Endodermal cell (in vitro differentiated cells): ENCODE results near the gene CORO2B. TPM values are rescaled to one million over a fixed set of nuclear protein-coding genes. Genes with fewer than 3 reads are reported as not detected.

Source experiments
- DNase-seq: peaks from one replicate; pipeline ENCODE4 v3.0.0-alpha.2; 2017
- H3K27ac ChIP-seq: 2 replicates; pipeline ENCODE4 v1.5.1; 2013; ENCODE audit warnings: mild to moderate bottlenecking, low read depth, low read length, moderate library complexity
- H3K27me3 ChIP-seq: 2 replicates; pipeline ENCODE4 v1.6.1; 2013; ENCODE audit warnings: mild to moderate bottlenecking, low read length, moderate library complexity; ENCODE audit not compliant: insufficient read depth, control insufficient read depth, poor library complexity, severe bottlenecking
- H3K36me3 ChIP-seq: 2 replicates; pipeline ENCODE4 v1.7.0; 2013; ENCODE audit warnings: mild to moderate bottlenecking, low read length, moderate library complexity; ENCODE audit not compliant: control insufficient read depth, insufficient read depth
- H3K4me1 ChIP-seq: one replicate; pipeline ENCODE4 v1.7.0; 2013; ENCODE audit warnings: low read length; ENCODE audit not compliant: control insufficient read depth, insufficient read depth
- H3K4me3 ChIP-seq: 2 replicates; pipeline ENCODE4 v1.5.1; 2013; ENCODE audit warnings: mild to moderate bottlenecking, low read length, moderate library complexity
- H3K9ac ChIP-seq: 2 replicates; pipeline ENCODE4 v1.6.1; 2013; ENCODE audit warnings: mild to moderate bottlenecking, low read length, moderate library complexity; ENCODE audit not compliant: poor library complexity, severe bottlenecking; ENCODE audit errors: extremely low read depth
- H3K9me3 ChIP-seq: 2 replicates; pipeline ENCODE4 v1.6.1; 2013; ENCODE audit warnings: mild to moderate bottlenecking, low read length, moderate library complexity; ENCODE audit not compliant: control insufficient read depth
- H3K27ac Mint-ChIP-seq: 2 replicates; pipeline ENCODE4 v1.8.0; 2020; ENCODE audit warnings: mixed read lengths
- H3K27me3 Mint-ChIP-seq: 2 replicates; pipeline ENCODE4 v1.8.0; 2021; ENCODE audit warnings: mild to moderate bottlenecking, mixed read lengths; ENCODE audit not compliant: insufficient read depth
- H3K36me3 Mint-ChIP-seq: 2 replicates; pipeline ENCODE4 v1.8.0; 2020; ENCODE audit warnings: low read depth, mixed read lengths
- H3K4me1 Mint-ChIP-seq: 2 replicates; pipeline ENCODE4 v1.8.0; 2020; ENCODE audit warnings: mixed read lengths
- H3K4me3 Mint-ChIP-seq: 2 replicates; pipeline ENCODE4 v1.8.0; 2020; ENCODE audit warnings: mild to moderate bottlenecking, moderate library complexity, mixed read lengths
- H3K9me3 Mint-ChIP-seq: 2 replicates; pipeline ENCODE4 v1.8.0; 2020; ENCODE audit warnings: mild to moderate bottlenecking, mixed read lengths
- WGBS, 2 experiments: methylation state at CpG; one replicate each; pipeline versions ENCODE4 v1.1.5 to v1.1.7; 2013; ENCODE audit warnings: missing lambda C conversion rate in 2 of 2, mixed read lengths in 1 of 2; ENCODE audit not compliant: insufficient coverage in 1 of 2, insufficient read length in 1 of 2; 5-methylcytosine and 5-hydroxymethylcytosine counted together
- total RNA-seq, 2 donors: library from RNA; stranded (reverse); fragmentation: NEBNext Ultra II Directional in 1 of 2; extraction: Animal tissue kit (Norgen Biotek cat#: 25700) in 1 of 2; gene quantifications; 2 replicates in 1 of 2; 3 replicates in 1 of 2; pipeline ENCODE4 v1.2.1, GENCODE V29; 2021
- TF ChIP-seq, protein P1 (sequence below): fragments of 200-600 bp; sonication (generic); conservative IDR thresholded peaks from 2 replicates; pipeline ENCODE4 v1.5.0; 2021; ENCODE audit warnings: antibody characterized with exemption, mild to moderate bottlenecking

CORO2B gene
- total RNA-seq, 2 donors from 2014 or later, result 1.1 to 1.2 TPM

- DNase-seq, result peak; percentile 16
- WGBS, 2 experiments, result 100% methylated on average over 1 of the region's 1 CpG; no CpG with 5 or more reads in 1 of the 2 experiments
- no peaks in the 10 kb centered on the region for H3K36me3 Mint-ChIP-seq
- Histone ChIP-seq H3K4me1 (no peaks in the 10 kb centered on the region), H3K36me3 (no peaks in the 10 kb centered on the region), H3K27ac (no peak overlapping the region), H3K27me3 (no peaks in the 10 kb centered on the region), H3K9ac (no peak overlapping the region), H3K9me3 (no peaks in the 10 kb centered on the region), H3K4me3 (no peak overlapping the region)
- peaks cover 24% of the 10 kb centered on the region for H3K4me1 Mint-ChIP-seq
- no peak overlapping the region for H3K4me3 Mint-ChIP-seq
- no peak overlapping the region for H3K27ac Mint-ChIP-seq
- TF ChIP-seq, protein P1, sequence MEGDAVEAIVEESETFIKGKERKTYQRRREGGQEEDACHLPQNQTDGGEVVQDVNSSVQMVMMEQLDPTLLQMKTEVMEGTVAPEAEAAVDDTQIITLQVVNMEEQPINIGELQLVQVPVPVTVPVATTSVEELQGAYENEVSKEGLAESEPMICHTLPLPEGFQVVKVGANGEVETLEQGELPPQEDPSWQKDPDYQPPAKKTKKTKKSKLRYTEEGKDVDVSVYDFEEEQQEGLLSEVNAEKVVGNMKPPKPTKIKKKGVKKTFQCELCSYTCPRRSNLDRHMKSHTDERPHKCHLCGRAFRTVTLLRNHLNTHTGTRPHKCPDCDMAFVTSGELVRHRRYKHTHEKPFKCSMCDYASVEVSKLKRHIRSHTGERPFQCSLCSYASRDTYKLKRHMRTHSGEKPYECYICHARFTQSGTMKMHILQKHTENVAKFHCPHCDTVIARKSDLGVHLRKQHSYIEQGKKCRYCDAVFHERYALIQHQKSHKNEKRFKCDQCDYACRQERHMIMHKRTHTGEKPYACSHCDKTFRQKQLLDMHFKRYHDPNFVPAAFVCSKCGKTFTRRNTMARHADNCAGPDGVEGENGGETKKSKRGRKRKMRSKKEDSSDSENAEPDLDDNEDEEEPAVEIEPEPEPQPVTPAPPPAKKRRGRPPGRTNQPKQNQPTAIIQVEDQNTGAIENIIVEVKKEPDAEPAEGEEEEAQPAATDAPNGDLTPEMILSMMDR, result no peak
- H3K9me3 Mint-ChIP-seq, result no peaks in the 10 kb centered on the region
- no peaks in the 10 kb centered on the region for H3K27me3 Mint-ChIP-seq
Measured at GRCh38 chr15:68656438-68656739, 77.6 kb downstream of the CORO2B start.

GRCh38 chr15:68658151-68658550, 79.4 kb downstream of the CORO2B start:
- TF ChIP-seq, protein P1, result no peak
- H3K27ac ChIP-seq, result no peak overlapping the region
- H3K4me3 ChIP-seq, result no peak overlapping the region
- no peak overlapping the region for H3K4me3 Mint-ChIP-seq
- H3K27ac Mint-ChIP-seq, result no peak overlapping the region
- H3K4me1 ChIP-seq, result no peaks in the 10 kb centered on the region
- H3K9me3 ChIP-seq, result no peaks in the 10 kb centered on the region
- H3K4me1 Mint-ChIP-seq, result peaks cover 15% of the 10 kb centered on the region
- H3K36me3 ChIP-seq, result no peaks in the 10 kb centered on the region
- H3K9me3 Mint-ChIP-seq, result no peaks in the 10 kb centered on the region
- WGBS, 2 experiments, result 79 to 100% methylated on average over 2 to 8 of the region's 8 CpGs
- no peaks in the 10 kb centered on the region for H3K27me3 ChIP-seq
- peak; percentile 41 for DNase-seq
- H3K36me3 Mint-ChIP-seq, result no peaks in the 10 kb centered on the region
- no peaks in the 10 kb centered on the region for H3K27me3 Mint-ChIP-seq
- H3K9ac ChIP-seq, result no peak overlapping the region

DNA sequence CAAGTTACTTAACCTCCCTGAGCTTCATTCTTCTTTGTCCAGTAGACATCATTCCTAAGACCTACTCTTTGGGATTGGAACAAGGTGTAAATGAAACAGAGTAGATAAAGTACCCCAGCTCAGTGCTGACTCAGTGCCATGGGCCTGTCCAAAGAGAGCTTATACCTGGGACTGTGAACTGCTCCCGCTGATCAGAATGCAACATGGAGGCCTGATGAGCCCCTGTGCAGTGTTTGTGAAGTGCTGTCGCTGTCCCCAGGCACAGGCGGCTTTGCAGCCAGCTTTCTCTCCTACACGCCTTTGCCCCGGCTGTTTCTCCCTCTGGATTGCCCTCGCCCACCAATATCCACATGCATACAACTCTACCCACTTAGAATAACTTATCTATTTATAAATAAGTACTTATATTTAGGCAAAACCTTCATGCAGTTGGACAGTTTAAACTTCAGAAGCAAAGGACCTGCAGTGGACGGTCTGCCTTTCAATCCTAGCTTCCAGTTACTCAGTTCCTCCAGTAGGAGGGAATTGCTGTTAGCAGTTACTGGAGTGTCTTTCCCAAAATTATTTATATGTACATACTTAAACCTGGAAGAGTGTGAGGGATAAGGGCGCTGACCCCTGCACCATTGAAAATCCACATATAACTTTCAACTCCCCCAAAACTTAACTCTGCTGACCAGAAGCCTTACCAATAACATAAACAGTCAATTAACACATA, 80.0 kb downstream of the CORO2B start:
- Mint-ChIP-seq H3K9me3 (peaks cover 2% of the 10 kb centered on the region), H3K36me3 (no peaks in the 10 kb centered on the region), H3K27ac (no peak overlapping the region), H3K4me1 (peaks cover 15% of the 10 kb centered on the region), H3K27me3 (no peaks in the 10 kb centered on the region), H3K4me3 (no peak overlapping the region)
- H3K4me1 ChIP-seq, result no peaks in the 10 kb centered on the region
- no peak overlapping the region for H3K4me3 ChIP-seq
- TF ChIP-seq, protein P1, result peak; percentile 58
- H3K27ac ChIP-seq, result no peak overlapping the region
- no peaks in the 10 kb centered on the region for H3K9me3 ChIP-seq
- no peaks in the 10 kb centered on the region for H3K27me3 ChIP-seq
- no peak overlapping the region for H3K9ac ChIP-seq
- peak; percentile 47 for DNase-seq
- no peaks in the 10 kb centered on the region for H3K36me3 ChIP-seq
- 73 to 91% methylated on average over 1 to 7 of the region's 8 CpGs for WGBS, 2 experiments
